ENCODE results near the gene CAB39. TPM values are rescaled to one million over a fixed set of nuclear protein-coding genes. Genes with fewer than 3 reads are reported as not detected.

Gene CAB39
- polyA plus RNA-seq, 1 donor, result 62.3 TPM

DNA sequence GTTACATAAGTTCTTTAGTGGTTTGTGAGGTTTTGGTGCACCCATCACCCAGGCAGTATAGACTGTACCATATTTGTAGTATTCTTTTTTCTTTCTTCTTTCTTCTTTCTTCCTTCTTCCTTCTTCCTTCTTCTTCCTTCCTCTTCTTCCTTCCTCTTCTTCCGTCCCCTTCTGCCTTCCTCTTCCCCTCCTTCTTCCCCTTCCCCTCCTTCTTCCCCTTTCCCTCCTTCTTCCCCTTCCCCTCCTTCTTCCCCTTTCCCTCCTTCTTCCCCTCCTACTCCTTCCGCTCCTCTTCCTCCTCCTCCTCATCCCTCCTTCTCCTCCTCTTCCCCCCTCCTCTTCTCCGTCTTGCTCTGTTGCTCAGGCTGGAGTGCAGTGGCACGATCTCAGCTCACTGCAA lies 41.6 kb downstream of the CAB39 start:
- no peak for DNase-seq (ENCODE audit: low read depth)

DNA sequence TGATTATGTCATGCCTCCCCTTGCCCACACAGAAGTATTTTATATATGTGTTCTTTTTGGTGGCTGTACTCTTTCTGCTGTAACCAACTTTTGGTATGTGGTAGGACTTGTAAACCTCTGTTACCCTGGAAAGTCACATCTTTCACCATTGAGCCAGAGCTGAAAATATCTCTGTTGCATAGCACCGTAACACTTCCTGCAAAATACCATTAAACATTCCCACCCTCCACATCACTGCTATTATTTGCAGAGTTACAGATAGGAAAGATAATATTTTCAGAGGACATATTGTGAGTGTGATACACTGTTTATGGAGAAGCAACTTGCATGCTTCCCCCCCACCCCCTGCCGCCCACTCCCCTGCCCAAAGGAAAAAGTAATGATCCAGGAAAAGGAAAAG lies 44.8 kb downstream of the CAB39 start:
- DNase-seq (ENCODE audit: low read depth), result no peak

GRCh38 chr2:230758566-230759480 lies 46.2 kb downstream of the CAB39 start:
- DNase-seq (ENCODE audit: low read depth), result no peak

DNA sequence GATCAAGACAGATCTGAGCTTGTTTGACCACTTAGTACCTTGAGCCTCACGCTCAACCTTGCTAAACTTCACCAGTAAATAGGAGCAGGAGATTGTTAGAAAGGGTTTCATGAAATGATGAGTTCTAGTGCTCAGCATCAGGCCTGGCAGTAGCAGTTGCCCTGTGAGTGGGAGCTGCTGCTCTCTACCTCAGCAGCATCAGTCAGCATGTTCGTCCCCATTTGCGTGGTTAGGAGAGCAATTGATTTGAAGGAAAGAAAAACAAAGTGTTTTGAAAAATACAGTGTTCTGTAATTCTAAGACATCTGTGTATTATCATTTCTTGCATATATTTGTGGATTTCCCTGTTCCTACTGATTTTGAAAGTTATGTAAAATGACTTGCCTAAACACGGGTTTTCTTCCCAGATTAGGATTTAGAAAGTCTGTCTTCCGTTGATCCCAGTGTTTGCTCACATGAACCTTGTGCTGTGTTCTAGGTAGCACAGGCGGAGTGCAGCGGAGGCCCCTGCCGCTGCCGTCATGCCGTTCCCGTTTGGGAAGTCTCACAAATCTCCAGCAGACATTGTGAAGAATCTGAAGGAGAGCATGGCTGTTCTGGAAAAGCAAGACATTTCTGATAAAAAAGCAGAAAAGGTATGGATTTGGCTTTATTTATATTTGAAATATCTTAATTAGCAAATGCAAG lies 47.0 kb downstream of the CAB39 start:
- DNase-seq (ENCODE audit: low read depth), result no peak

DNA sequence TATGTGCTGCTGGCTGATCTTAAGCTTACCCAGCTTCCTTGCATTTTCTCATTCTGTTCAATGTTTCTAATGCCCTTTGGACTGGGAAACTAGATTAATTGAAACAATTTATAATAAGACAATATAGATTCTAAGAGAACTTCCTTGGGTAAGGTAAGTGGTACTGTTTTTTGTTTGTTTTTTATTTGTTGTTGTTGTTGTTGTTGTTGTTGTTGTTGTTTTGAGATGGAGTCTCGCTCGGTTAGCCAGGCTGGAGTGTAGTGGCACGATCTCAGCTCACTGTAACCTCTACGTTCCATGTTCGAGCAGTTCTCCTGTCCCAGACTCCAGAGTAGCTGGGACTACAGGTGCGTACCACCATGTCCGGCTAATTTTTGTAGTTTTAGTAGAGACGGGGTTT lies 49.1 kb downstream of the CAB39 start:
- DNase-seq (ENCODE audit: low read depth), result no peak

DNA sequence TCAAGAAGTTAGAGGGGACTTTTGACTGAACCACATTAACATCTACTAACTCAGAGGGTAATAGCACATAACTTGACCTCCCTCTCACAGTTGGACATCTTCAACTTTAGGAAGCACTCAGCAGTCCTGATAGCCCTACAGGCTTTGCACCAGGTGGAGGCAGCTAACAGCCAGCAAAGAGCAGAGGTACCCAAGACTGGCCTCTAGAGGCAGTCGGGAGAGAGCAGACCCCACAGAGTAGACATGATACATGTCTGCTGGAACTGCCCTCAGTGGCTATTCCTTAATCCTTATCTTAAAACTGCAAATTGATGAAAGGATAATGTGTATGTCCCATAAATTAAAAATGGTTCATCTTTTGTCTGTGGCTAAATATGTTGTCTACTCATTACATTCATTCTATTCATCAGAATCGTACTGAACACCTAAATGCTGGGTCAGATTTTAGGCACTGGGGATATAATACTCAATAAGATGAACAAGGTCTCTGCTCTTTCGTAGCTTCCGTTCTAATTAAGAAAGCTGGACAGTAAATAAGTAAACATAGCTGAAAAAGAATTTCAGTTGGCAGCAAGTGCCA lies 49.8 kb downstream of the CAB39 start:
- no peak for DNase-seq (ENCODE audit: low read depth)

DNA sequence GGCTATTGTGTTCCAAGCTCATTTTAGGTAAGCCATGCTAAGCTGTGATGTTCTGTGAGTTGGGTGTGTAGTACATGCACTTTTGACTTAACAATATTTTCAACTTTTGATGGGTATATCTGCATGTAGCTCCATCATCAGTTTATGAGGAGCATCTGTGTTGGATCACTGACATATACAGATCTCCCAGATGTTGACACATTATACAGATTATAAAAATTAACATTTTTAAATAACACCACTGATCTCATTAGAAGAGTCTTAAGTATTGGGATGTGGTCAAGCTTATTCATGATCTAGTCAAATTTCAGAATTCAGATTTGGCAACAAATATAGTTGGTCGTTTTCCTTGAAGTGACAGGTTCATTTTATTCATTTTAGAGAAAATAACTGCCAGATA lies 51.7 kb downstream of the CAB39 start:
- no peak for DNase-seq (ENCODE audit: low read depth)

- DNase-seq (ENCODE audit: low read depth), result no peak
These were observed 53.1 kb downstream of the CAB39 start for GRCh38 chr2:230765611-230766300.

GRCh38 chr2:230767862-230768388 lies 55.3 kb downstream of the CAB39 start:
- DNase-seq (ENCODE audit: low read depth), result no peak

- DNase-seq (ENCODE audit: low read depth), result no peak
These were observed 58.2 kb downstream of the CAB39 start for GRCh38 chr2:230770804-230771203.

DNA sequence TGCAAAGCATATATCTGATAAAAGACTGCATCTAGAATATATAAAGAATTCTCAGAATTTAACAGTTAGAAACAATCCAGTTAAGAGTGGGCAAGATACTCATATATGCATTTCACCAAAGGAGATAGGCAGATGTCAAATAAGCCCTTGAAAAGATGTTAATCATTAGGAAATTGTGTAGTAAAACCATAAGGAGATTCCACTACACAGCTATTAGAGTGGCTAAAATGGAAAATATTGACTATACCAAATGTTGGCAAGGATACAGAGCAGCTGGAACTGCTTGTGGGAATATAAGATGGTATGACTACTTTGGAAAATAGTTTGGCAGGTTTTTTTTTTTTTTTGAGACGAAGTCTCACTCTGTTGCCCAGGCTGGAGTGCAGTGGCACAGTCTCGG lies 59.5 kb downstream of the CAB39 start:
- DNase-seq (ENCODE audit: low read depth), result no peak

DNA sequence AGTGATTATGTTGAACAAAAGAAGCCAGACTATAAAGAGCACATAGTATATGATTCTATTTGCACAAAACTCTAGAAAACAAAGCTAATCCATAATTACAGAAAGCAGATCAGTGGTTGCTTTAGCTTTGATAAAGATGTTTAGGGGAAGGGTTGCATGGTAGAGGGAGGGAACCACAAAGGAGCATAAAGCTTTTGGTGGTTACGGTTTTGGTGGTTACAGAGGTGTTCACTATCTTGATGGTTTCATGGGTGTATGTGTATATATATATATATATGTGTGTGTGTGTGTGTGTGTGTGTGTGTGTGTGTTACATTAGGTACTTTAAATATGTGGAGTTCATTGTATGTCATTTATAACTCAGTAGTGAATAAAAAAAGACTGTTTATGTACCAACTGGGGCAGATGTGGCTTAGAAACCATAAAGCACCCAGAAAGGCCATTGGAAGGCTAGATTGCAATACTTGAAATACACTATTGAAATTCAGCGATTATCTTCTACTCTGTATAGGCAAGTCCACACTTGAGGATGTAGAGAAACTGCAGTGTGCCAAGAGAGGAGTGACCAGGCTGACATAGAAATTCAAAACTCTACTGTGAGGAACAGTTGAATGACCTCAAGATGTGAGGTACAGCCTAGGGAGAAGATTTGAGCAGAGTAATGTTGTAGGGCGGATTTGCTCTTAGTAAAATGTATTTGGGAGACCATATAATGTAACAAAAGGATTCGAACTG lies 60.6 kb downstream of the CAB39 start:
- DNase-seq (ENCODE audit: low read depth), result no peak

DNA sequence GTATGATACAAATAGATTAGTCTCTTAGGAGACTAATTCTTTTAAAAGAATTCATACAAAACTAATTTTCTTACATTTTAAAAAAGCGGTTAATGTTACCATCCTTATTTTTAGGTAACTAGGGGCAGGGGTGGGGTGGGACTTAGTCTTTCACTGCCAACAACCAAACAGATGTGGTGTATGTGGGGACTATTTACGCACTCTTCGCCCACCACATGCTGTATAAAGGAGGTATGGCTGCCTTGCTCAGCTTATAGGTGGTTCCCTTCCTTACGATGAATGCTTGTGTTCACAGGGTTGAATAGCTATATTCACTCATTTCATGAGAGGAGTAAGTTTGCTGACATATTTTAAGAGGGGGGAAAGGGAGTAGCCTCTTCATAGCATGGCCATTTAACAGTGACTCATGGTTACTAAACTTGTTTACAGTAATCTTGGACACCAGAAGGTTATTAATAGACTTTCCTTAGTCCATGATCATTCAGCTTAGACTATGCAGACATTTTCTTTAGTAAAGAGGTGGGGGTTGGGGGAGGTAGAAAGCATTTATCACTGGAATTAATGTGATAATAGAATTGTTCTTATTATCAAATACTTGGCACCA lies 61.8 kb downstream of the CAB39 start:
- DNase-seq (ENCODE audit: low read depth), result no peak

DNA sequence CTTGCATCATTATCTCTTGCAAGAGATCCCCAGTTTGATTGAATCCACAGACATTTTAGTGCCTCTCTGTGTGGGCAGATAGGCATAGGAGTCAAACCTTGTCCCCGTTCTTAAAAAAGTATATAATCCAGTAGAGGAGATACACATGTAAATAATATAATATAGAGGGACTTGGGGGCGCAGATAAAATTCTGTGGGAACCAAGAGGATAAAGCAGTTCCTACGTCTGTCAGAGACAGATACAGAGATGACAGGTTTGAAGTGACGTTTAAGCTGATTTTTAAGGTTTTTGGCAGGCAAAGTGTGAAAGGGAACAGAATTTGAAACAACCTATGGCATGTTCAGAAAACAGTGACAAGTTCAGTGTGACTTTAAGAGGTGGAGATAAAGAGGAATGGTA lies 63.1 kb downstream of the CAB39 start:
- DNase-seq (ENCODE audit: low read depth), result no peak

DNA sequence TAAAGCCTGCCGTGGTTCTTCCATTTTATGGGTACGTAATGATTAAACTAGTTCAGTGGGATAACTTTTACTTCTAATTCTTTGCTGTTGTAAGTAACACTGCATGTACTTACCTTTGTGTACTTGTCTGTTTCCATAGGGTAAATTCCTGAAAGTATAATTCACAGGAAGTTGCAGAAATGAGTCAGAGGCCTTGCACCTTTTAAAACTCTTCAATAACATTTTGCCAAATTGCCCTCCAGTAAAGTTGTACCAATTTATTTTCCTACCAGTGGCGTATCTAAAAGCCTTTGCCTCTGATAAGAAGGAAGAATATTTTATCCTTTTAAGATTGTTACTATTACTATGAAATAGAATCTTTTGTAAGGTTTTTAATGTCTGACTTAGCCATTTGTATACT lies 65.1 kb downstream of the CAB39 start:
- no peak for DNase-seq (ENCODE audit: low read depth)

DNA sequence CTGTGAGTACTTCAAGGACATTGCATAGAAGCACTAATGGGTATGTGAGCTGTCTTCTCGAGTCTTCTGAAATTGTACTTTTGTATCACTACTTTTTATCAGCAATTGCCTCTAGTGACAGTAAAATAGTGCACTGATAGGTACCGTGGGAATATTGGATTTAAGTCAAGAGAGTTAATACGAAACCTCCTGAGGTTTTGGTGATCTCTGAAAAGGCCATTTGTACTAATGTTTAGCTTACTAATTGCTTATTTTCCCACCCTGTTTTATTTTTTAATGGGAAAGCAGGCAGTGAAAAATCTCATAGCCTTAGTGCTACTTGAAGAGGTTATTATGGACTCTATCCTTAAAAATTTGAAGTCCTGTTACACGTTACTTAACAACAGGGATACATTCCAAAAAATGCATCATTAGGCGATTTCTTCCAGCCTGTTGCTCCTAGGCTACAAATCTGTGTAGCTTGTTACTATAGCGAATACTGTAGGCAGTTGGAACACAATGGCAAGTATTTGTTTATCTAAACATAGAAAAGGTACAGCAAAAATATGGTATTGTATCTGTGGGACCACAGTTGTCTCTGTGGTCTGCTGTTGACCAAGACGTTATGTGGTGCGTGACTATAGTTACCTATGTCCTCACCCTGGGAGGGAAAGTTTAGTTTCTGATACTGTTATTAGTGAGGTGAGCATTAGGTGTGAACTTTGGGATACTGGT lies 65.9 kb downstream of the CAB39 start:
- DNase-seq (ENCODE audit: low read depth), result no peak

- no peak for DNase-seq (ENCODE audit: low read depth)
These were observed 66.5 kb downstream of the CAB39 start for GRCh38 chr2:230779126-230779525.

- DNase-seq (ENCODE audit: low read depth), result no peak
These were observed 67.0 kb downstream of the CAB39 start for GRCh38 chr2:230779607-230780006.

DNA sequence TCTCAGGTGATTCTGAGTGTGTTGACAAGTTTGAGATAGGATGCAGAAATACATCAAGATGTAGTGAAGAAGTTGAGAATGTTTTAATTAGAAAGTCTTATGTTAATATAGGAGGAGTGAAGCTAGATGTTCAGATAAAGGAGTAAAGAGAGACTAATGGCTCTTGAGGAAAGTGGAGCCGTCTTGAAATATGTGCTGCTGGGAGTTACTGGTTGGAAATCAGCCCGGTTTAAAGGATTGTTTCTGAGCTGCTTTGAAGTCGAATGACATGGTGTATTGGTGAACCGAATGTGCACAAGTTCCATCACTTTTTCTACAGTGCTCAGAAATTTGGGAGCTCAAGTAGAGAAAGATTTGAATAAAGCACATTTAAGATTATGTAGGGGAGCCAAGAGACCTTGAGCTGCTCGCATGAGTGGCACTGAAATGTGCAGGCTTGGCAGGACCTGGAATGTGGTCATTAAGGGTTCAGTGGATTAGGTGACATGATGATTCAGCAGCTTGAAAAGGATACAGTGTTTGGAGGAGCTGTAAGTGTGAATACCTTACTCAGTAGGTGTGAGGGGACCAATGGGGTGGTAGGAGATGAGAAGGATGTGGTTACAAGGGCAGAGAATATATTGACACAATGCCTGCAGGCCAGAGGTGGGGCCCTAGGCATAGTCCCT lies 68.6 kb downstream of the CAB39 start:
- no peak for DNase-seq (ENCODE audit: low read depth)

GRCh38 chr2:230783101-230783500 lies 70.5 kb downstream of the CAB39 start:
- no peak for DNase-seq (ENCODE audit: low read depth)

Data from forelimb muscle (tissue), 1 donor.